ENCODE measurements around the gene KLHL42.

The KLHL42 gene

DNA sequence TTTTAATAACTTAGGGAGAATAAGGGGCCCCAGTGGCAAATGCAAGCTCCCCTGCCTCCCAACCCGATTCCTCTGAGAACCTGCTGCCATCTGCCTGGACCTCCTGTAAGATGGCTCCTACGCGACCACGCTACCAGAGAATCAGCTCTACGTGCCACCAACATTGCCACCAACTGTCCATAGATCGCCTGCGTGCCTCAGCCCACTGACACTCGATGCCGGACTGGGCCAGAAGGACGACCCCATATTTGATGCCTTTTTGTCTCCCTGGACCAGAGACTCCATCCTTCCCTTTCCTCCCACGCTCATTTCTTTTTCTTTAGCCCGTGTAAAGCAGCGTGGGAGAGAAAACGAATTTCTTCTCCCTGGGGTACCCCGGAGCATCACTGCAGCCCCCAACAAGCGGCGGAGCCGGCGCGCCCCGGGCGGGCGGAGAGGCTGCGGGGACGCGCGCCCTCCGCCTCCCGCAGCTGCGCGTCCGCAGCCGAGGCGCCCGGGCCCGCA is 565 bp upstream of the KLHL42 start:
- in situ Hi-C loops (cut with MboI; ENCODE audit: low sequenced_read_pairs), result no loop called here

- in situ Hi-C loops (cut with MboI; ENCODE audit: low sequenced_read_pairs), result no loop called here
Measured at GRCh38 chr12:27780612-27781408, 777 bp downstream of the KLHL42 start.

- in situ Hi-C loops (cut with MboI; ENCODE audit: low sequenced_read_pairs), result no loop called here
Measured at GRCh38 chr12:27781680-27782079, 1.6 kb downstream of the KLHL42 start.

DNA sequence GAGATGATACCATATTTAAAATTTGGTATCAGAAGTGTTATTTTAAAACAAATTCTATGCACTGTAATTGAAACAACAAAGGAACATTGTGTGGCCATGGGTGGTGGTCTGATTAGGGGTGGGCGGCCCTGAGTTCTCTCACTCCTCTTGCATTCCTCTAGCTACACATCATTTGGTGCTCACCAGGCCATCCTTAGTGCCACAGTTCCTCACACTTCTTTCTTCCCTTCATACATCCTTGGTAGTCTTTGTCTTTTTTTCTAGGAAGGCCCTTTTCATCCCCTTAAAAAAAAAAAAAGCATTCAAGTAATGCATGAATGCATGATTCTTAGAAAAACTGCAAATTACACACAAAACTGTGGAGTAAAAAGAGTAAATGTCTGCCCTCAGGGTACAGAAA is 2.4 kb downstream of the KLHL42 start:
- in situ Hi-C loops (cut with MboI; ENCODE audit: low sequenced_read_pairs), result no loop called here

- in situ Hi-C loops (cut with MboI; ENCODE audit: low sequenced_read_pairs), result no loop called here
Measured at GRCh38 chr12:27785882-27786570, 6.0 kb downstream of the KLHL42 start.

- in situ Hi-C loops (cut with MboI; ENCODE audit: low sequenced_read_pairs), result no loop called here
Measured at GRCh38 chr12:27787559-27787958, 7.5 kb downstream of the KLHL42 start.

GRCh38 chr12:27790179-27790578 is 10.1 kb downstream of the KLHL42 start:
- in situ Hi-C loops (cut with MboI; ENCODE audit: low sequenced_read_pairs), result no loop called here

- in situ Hi-C loops (cut with MboI; ENCODE audit: low sequenced_read_pairs), result no loop called here
Measured at GRCh38 chr12:27794818-27795584, 15.0 kb downstream of the KLHL42 start.

GRCh38 chr12:27796128-27796527 is 16.1 kb downstream of the KLHL42 start:
- in situ Hi-C loops (cut with MboI; ENCODE audit: low sequenced_read_pairs), result no loop called here

DNA sequence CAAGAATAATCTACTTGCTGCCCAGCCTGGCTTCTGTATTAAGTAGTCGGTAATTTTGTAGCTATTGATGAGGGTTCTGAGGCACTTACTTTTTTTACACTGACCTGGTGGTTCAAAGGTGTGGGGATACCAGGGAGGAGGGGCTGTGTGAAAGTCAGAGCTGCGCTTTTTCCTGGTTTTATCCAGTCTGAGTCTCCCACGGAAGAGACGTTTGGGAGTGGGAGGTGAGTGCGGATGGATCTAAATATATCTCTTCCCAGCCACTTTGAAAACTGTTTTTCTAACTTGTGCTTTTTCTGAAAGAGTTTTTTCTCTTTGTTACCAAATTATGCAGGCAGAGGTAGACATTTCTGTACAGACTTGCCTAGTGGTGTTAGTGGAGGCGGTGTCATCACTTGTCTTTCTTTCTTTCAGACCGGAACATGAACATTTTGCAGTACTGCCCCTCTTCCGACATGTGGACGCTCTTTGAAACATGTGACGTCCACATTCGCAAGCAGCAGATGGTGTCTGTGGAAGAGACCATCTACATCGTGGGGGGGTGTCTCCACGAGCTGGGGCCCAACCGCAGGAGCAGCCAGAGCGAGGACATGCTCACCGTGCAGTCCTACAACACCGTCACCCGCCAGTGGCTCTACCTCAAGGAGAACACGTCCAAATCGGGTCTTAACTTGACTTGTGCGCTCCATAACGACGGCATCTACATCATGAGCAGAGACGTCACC is 17.4 kb downstream of the KLHL42 start:
- in situ Hi-C loops (cut with MboI; ENCODE audit: low sequenced_read_pairs), result no loop called here

DNA sequence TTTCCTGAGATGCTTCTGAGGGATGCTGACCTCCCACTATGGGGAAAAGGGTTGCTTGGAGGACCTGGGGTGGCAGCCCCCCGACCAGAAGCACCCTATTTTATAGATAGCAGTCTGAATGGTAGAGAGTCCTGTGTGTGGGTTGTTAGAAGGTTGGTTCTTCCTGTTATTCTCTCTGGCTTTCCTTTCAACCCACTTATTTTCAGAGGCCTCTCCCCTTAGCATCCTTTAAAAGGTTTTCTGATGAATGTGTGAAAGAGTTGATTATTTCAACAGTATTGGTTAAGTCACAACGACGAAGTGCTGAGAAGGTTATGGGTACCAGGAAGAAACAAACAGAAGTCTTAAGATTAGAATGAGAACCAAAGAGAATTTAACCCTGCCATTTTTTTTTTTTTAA is 20.8 kb downstream of the KLHL42 start:
- in situ Hi-C loops (cut with MboI; ENCODE audit: low sequenced_read_pairs), result no loop called here

GRCh38 chr12:27801630-27802029 is 21.6 kb downstream of the KLHL42 start:
- in situ Hi-C loops (cut with MboI; ENCODE audit: low sequenced_read_pairs), result no loop called here

- in situ Hi-C loops (cut with MboI; ENCODE audit: low sequenced_read_pairs), result no loop called here
Measured at GRCh38 chr12:27802511-27802910, 22.5 kb downstream of the KLHL42 start.

GRCh38 chr12:27802936-27803335 is 22.9 kb downstream of the KLHL42 start:
- in situ Hi-C loops (cut with MboI; ENCODE audit: low sequenced_read_pairs), result no loop called here

GRCh38 chr12:27805238-27805637 is 25.2 kb downstream of the KLHL42 start:
- in situ Hi-C loops (cut with MboI; ENCODE audit: low sequenced_read_pairs), result no loop called here

- in situ Hi-C loops (cut with MboI; ENCODE audit: low sequenced_read_pairs), result no loop called here
Measured at GRCh38 chr12:27806259-27806658, 26.2 kb downstream of the KLHL42 start.

DNA sequence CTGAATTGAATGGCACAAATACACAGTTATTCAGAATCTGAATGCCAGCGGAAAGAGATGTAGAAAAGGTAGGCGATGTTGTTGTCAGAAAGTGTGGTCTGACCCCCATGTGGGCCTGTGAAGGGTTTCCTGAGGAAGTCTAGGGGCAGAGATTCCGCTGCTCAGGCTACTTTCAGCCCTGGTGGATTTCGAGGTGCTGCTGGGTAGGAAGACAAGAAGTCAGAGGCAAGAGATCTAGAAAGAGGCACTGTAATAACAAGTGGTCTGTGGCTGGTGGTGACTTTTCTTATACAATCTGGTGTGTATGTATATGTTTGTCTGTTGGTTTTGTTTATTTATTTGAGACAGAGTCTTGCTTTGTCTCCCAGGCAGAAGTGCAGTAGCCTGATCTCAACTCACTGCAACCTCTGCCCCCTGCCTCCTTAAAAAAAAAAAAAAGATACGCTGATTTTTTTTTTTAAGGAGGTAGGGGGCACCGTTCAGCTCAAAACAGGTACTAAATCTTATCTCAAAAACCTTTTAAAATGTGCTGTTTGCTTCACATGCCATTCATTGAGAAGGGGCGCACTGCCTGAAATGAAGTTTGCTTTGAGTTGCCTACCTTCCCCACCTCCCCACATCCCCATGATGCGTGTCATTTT is 27.1 kb downstream of the KLHL42 start:
- in situ Hi-C loops (cut with MboI; ENCODE audit: low sequenced_read_pairs), result no loop called here

GRCh38 chr12:27808841-27809240 is 28.8 kb downstream of the KLHL42 start:
- in situ Hi-C loops (cut with MboI; ENCODE audit: low sequenced_read_pairs), result no loop called here

DNA sequence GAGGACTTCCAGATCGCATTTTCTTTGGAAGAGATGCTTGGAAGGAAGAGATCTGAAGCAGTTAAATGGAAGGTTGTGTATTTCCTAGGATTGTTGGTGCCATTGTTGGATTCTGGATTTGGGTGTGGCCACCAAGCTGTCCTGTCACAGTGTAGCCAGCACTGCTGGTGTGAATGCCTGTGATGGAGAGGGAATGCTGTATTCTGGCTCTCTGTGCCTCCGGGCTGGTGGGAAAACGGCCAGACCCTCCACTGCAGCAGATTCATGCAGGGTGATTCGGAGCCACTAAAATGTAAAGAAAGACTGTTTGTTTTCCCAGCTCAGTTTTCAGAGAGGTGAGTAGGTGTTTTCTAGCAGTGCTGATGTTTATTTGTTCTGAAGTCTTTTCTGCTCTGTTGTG is 30.7 kb downstream of the KLHL42 start:
- in situ Hi-C loops (cut with MboI; ENCODE audit: low sequenced_read_pairs), result no loop called here

GRCh38 chr12:27812502-27812901 is 32.5 kb downstream of the KLHL42 start:
- in situ Hi-C loops (cut with MboI; ENCODE audit: low sequenced_read_pairs), result no loop called here

Data from HL-60/S4 treated with phorbol 12-myristate 13-acetate at 8.2 ng/mL for 4 days and 3 days (cell line).